ENCODE results near the gene TTL. TPM values are rescaled to one million over a fixed set of nuclear protein-coding genes. Genes with fewer than 3 reads are reported as not detected.
"Not testable (repeated sequence)": the region's sequence is repeated elsewhere in the genome, so short reads cannot be mapped to it uniquely, and the experiment has no call there.

The TTL gene
- total RNA-seq, 3 donors from 2014 or later = 26.7 to 31.4 (median 28.6) TPM

DNA sequence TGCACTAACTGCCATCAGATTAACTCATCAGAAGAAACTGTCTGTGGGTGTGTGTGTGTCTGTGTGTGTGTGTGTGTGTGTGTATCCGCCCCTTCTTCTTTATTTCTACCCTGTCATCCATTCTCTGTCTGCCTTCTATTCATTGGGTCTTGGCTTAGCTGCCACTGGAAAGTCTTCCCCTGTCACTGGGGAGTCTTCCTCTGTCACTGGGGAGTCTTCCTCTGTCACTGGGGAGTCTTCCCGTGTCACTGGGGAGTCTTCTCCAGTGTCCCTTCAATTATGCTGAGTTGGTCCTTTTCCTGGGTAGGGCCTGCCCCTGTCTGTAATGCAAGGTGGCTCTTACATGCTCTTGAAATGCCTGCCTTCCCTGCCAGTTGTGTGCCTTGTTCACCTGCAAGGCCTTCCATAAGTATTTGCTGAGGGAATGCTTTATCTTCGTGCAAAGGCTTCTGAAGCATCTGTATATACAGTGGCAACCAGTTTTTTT lies 41.4 kb downstream of the TTL start:
- no peaks in the 10 kb centered on the region for H3K4me1 Mint-ChIP-seq (ENCODE audit: low read depth)
- ATAC-seq (no peak), DNase-seq (no peak)
- H3K4me3 Mint-ChIP-seq = no peak overlapping the region
- no peaks in the 10 kb centered on the region for H3K27me3 Mint-ChIP-seq (ENCODE audit: low read depth)
- H3K36me3 Mint-ChIP-seq (ENCODE audit: insufficient read depth) = peaks cover 63% of the 10 kb centered on the region
- H3K9me3 Mint-ChIP-seq = no peaks in the 10 kb centered on the region

DNA sequence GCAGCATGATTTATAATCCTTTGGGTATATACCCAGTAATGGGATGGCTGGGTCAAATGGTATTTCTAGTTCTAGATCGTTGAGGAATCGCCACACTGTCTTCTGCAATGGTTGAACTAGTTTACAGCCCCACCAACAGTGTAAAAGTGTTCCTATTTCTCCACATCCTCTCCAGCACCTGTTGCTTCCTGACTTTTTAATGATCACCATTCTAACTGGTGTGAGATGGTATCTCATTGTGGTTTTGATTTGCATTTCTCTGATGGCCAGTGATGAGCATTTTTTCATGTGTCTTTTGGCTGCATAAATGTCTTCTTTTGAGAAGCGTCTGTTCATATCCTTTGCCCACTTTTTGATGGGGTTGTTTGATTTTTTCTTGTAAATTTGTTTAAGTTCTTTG lies 42.3 kb downstream of the TTL start:
- not testable (repeated sequence) for ATAC-seq; H3K4me1 Mint-ChIP-seq (ENCODE audit: low read depth); H3K27me3 Mint-ChIP-seq (ENCODE audit: low read depth); DNase-seq; H3K9me3 Mint-ChIP-seq; H3K4me3 Mint-ChIP-seq
- H3K36me3 Mint-ChIP-seq (ENCODE audit: insufficient read depth) = peaks cover 61% of the 10 kb centered on the region

DNA sequence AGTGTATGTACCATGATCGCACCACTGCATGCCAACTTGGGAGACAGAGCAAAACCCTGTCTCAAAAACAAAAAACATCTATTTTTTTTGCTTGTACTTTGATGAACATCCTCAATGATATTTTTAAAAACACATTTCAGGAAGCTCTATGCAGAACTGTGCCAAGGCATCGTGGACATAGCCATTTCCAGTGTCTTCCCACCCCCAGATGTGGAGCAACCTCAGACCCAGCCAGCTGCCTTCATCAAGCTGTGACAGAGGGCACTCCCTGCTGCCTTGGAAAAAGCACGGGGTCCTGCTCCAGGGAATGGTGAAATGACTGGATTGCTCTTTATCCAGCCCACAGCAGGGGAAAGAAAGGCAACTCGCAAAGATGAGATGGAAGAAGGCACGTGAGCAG lies 46.6 kb downstream of the TTL start:
- Mint-ChIP-seq H3K9me3 (no peaks in the 10 kb centered on the region), H3K36me3 (ENCODE audit: insufficient read depth) (peaks cover 40% of the 10 kb centered on the region), H3K27me3 (ENCODE audit: low read depth) (no peaks in the 10 kb centered on the region), H3K4me3 (no peak overlapping the region), H3K4me1 (ENCODE audit: low read depth) (no peaks in the 10 kb centered on the region)
- DNase-seq (no peak), ATAC-seq (no peak)

DNA sequence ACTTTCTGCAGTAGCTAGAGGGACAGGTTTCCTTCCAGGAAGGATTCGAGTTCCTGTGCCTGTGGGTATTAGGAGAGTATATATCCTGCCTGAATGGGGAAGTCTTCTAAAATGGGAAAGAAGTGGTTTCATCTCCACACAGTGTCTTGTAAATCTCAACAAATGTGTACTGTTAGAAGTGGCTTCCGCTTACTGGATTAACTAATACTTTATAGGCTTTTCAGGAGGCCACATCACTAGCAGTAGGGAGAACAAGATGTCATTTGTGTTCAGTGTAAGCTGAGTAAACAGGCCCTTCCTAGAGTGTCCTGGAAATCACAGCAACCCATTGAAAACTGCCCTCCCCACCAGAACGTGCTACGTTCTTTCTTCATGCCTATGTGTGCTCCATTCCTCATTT lies 47.8 kb downstream of the TTL start:
- H3K36me3 Mint-ChIP-seq (ENCODE audit: insufficient read depth) = peaks cover 33% of the 10 kb centered on the region
- no peaks in the 10 kb centered on the region for H3K9me3 Mint-ChIP-seq
- no peaks in the 10 kb centered on the region for H3K4me1 Mint-ChIP-seq (ENCODE audit: low read depth)
- DNase-seq (no peak), ATAC-seq (no peak)
- H3K27me3 Mint-ChIP-seq (ENCODE audit: low read depth) = no peaks in the 10 kb centered on the region
- H3K4me3 Mint-ChIP-seq = no peak overlapping the region

DNA sequence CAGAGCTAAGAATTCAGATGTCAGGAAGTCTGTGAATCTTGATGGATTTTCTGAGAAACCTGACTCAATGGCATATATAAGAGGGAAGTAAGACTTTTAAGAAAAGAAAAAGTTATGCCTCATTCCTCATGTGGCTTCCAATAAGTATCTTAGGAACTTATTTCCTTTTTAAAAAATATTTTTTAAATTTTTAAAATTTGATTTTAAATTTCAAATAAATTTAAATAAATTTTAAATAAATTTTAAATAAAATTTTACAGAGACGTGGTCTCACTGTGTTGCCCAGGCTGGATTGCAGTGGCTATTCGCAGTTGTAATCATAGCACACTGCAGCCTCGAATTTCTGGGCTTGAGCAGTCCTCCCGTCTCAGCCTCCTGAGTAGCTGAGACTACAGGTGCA lies 48.8 kb downstream of the TTL start:
- ATAC-seq (no peak), DNase-seq (no peak)
- Mint-ChIP-seq H3K27me3 (ENCODE audit: low read depth) (no peaks in the 10 kb centered on the region), H3K4me3 (no peak overlapping the region), H3K36me3 (ENCODE audit: insufficient read depth) (peaks cover 30% of the 10 kb centered on the region), H3K9me3 (no peaks in the 10 kb centered on the region), H3K4me1 (ENCODE audit: low read depth) (no peaks in the 10 kb centered on the region)

DNA sequence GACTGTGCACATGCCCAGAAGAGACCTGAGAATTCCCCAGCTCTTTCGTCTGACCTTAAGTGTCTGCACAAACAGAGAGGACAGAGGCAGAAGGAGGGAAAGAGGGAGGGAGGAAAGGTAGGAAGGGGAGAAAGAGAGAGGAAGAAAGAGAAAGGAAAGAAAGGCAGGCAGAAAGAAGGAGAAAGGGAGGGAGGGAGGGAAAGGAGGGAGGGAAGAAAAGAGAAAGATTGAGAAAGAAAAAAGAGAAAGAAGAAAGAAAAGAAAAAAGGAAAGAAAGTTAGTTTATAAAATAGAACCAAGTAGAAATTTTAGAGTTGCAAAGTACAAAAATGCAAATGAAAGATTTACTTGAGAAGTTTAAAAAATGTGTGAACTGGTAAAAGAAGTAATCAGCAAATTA lies 52.9 kb downstream of the TTL start:
- H3K9me3 Mint-ChIP-seq = no peaks in the 10 kb centered on the region
- no peak overlapping the region for H3K4me3 Mint-ChIP-seq
- ATAC-seq (no peak), DNase-seq (no peak)
- H3K4me1 Mint-ChIP-seq (ENCODE audit: low read depth) = no peaks in the 10 kb centered on the region
- no peaks in the 10 kb centered on the region for H3K27me3 Mint-ChIP-seq (ENCODE audit: low read depth)
- peaks cover 13% of the 10 kb centered on the region for H3K36me3 Mint-ChIP-seq (ENCODE audit: insufficient read depth)

DNA sequence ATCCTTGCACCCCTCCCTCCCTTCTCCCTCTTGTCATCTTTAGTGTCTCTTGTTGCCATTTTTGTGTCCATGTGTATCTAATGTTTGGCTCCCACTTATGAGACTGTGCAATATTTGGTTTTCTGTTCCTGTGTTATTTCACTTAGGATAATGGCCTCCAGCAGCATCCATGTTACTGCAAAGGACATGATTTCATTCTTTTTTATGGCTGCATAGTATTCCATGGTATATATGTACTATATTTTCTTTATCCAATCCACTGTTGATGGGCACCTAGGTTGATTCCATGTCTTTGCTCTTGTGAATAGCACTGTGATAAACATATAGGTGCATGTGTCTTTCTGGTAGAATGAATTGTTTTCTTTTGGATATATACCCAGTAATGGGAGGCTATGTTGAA lies 54.7 kb downstream of the TTL start:
- not testable (repeated sequence) for H3K4me1 Mint-ChIP-seq (ENCODE audit: low read depth); H3K36me3 Mint-ChIP-seq (ENCODE audit: insufficient read depth); DNase-seq; H3K9me3 Mint-ChIP-seq; H3K4me3 Mint-ChIP-seq; ATAC-seq; H3K27me3 Mint-ChIP-seq (ENCODE audit: low read depth)

DNA sequence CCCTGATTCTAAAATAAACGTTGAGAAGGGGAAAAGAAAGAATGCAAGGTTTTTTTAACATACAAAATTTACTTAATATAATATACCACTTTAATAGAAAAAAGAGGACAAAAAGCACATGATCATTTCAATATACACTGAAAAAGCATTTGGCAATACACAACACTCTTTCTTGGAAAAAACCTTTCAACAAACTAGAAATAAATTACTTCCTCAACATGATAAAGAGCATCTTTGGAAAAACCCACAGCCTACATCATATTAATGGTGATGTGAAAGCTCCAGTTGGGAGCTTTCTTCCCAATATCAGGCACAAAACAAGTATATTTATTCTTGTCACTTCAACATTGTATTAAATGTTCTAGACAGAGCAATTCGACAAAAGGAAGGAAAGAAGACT lies 57.4 kb downstream of the TTL start:
- no peaks in the 10 kb centered on the region for H3K9me3 Mint-ChIP-seq
- H3K4me1 Mint-ChIP-seq (ENCODE audit: low read depth) = peaks cover 6% of the 10 kb centered on the region
- ATAC-seq = no peak

DNA sequence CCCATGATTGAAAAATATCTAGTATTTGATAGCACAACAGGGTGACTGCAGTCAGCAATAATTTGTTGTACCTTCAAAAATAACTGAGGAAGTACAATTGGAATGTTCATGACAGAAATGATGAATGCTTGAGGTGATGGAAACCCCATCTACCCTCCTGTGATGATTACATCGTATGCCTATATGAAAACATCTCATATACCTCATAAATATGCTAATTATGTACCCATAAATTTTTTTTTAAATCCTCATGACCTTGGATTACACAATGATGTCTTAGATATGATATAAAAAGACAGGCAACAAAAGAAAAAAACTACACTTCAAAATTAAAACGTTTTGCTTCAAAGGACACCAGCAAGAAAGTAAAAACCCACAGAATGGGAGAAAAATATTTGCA lies 59.0 kb downstream of the TTL start:
- H3K4me1 Mint-ChIP-seq (ENCODE audit: low read depth) = peaks cover 10% of the 10 kb centered on the region
- DNase-seq = no peak
- no peaks in the 10 kb centered on the region for H3K9me3 Mint-ChIP-seq
- ATAC-seq = no peak
- H3K36me3 Mint-ChIP-seq (ENCODE audit: insufficient read depth) = no peaks in the 10 kb centered on the region
- no peak overlapping the region for H3K4me3 Mint-ChIP-seq
- no peaks in the 10 kb centered on the region for H3K27me3 Mint-ChIP-seq (ENCODE audit: low read depth)

More for the DNA sequence above, 57.4 kb downstream of the TTL start:
- Mint-ChIP-seq H3K27me3 (ENCODE audit: low read depth) (no peaks in the 10 kb centered on the region), H3K4me3 (no peak overlapping the region), H3K36me3 (ENCODE audit: insufficient read depth) (no peaks in the 10 kb centered on the region)
- no peak for DNase-seq

DNA sequence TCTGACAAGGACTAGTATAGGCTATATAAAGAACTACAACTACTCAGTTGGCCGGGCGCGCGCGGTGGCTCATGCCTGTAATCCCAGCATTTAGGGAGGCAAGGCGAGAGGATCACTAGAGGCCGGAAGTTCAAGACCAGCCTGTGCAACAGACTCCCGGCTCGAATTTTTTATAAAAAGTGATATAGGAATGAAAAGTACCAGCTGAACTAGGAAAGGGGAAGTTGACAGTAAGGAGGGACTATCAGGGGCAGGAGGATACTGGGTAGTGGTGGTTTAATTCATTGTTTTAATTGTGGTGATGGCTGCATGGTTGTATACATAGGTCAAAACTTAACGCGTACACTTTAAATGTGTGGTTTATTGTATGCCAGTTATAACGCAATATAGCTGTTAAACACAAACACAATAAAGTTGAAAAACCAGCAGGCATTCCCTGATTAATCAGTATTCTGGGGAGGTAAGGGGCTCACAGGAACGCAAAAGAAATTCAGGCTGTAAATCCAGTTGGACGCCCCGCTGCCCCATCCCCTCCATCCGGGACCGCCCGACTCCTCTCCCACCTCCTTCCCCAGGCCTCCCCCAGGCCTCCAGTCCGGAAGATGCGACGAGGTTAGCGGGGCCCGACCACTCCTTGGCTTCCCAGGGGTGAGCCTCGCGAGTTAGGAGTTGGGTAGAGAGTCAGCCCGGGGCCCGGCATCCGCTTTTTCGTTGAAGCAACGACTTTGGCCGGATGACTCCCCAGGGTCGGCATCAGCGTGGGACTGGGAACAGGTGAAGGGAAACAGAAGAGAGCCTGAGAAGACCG lies 59.6 kb downstream of the TTL start:
- ATAC-seq (peak; percentile 74 to 76), DNase-seq (peak; percentile 54)
- Mint-ChIP-seq H3K4me1 (ENCODE audit: low read depth) (peaks cover 10% of the 10 kb centered on the region), H3K4me3 (no peak overlapping the region), H3K27me3 (ENCODE audit: low read depth) (no peaks in the 10 kb centered on the region), H3K36me3 (ENCODE audit: insufficient read depth) (peaks cover 4% of the 10 kb centered on the region), H3K9me3 (no peaks in the 10 kb centered on the region)

DNA sequence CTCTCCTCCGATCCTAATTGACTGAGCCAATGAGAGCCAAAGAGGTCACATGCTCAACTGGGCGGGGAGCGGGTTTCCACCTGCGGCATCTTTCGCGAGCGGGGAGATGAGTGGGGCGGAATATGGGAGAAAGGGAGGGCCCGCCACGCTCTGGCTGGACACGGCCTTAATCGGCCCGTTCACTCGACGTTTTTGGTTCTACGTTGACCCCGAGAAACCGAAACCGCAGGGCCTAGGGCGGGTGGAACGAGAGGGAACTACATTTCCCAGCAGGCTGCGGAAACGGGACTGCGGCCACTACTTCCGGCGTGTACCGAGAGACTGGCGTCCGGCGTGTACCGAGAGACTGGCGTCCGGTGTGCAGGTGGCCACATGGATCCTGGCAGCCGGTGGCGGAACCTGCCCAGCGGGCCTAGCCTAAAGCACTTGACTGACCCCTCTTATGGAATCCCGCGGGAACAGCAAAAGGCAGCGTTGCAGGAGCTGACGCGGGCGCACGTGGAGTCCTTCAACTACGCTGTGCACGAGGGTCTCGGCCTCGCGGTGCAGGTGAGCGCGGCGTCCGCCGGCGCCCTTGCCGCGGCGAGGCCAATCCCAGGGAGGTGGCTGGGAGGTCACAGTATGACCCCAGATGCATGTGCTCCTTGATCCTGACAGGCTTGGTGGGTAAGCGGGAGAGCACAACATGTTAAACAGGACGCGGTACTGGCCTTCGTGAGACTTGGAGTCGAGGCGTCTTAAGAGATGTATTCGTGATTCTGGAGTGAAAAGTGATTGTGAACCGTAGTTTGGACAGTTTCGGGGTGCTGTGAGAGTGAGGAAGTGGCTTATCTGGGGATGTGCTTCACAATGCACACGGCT lies 60.4 kb downstream of the TTL start, which contains the start of gene POLR1B:
TSS of gene POLR1B (plus strand) at position 343 of the 861 bp plus-strand sequence. CDS start at position 373, 30 bp downstream.
- Mint-ChIP-seq H3K4me1 (ENCODE audit: low read depth) (peaks cover 10% of the 10 kb centered on the region), H3K4me3 (no peak within 1 kb of the TSS), H3K27me3 (ENCODE audit: low read depth) (no peaks in the 10 kb centered on the region), H3K9me3 (no peaks in the 10 kb centered on the region), H3K36me3 (ENCODE audit: insufficient read depth) (peaks cover 9% of the 10 kb centered on the region)
- DNase-seq (peak; percentile 64), ATAC-seq (peak; percentile 83 to 85)

DNA sequence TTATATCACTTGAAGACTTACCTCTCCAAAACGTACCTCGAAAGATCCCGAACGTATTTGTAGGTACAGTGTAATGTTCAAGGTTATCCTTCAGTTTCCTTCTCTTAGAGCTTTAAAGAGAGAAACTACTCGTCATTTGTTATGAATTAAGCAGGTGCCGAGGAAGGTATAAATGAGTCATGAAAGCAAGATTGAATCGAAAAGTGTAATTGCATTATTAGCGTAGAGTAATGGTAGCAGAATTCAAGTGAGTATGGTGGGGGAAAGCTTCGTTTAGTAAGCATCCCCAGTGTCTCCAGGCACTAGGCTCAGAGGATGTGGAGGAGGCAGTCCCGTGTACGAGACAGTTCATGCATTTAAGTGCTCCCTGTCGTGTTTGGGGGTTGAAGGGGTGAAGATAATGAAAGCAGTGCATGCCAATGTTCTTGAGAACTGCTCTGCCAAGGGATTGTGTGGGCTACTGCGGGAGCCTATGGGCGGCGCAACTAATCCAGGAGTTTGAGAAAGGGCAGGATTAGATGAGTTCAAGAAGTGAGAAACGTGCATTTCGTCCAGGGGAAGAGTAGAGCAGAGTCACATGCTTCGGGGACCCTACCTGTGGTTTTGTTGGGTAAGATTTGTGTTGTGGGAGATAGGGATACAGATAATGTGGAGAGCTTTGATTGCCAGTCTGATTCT lies 61.2 kb downstream of the TTL start:
- no peak for DNase-seq
- Mint-ChIP-seq H3K4me3 (no peak overlapping the region), H3K27me3 (ENCODE audit: low read depth) (no peaks in the 10 kb centered on the region), H3K9me3 (no peaks in the 10 kb centered on the region), H3K4me1 (ENCODE audit: low read depth) (peaks cover 10% of the 10 kb centered on the region), H3K36me3 (ENCODE audit: insufficient read depth) (peaks cover 16% of the 10 kb centered on the region)
- peak; percentile 44 to 53 for ATAC-seq

DNA sequence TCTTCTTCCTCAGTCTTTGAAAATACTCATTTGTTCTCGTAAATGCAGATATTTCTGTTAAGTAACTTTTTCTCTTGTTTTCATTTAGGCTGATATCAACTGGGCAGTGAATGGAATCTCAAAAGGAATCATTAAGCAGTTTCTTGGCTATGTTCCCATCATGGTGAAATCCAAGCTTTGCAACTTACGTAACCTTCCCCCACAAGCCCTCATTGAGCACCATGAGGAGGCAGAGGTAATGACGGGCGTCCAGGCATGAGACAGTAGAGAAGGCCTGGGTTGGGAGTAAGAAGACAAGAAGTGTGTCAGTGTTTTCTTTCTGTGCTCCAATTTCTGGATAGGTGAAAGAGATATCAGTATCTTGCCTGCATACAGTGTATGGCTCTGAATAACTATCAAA lies 65.4 kb downstream of the TTL start:
- Mint-ChIP-seq H3K4me3 (no peak overlapping the region), H3K4me1 (ENCODE audit: low read depth) (peaks cover 4% of the 10 kb centered on the region), H3K9me3 (no peaks in the 10 kb centered on the region), H3K27me3 (ENCODE audit: low read depth) (no peaks in the 10 kb centered on the region), H3K36me3 (ENCODE audit: insufficient read depth) (peaks cover 43% of the 10 kb centered on the region)
- ATAC-seq (no peak), DNase-seq (no peak)

DNA sequence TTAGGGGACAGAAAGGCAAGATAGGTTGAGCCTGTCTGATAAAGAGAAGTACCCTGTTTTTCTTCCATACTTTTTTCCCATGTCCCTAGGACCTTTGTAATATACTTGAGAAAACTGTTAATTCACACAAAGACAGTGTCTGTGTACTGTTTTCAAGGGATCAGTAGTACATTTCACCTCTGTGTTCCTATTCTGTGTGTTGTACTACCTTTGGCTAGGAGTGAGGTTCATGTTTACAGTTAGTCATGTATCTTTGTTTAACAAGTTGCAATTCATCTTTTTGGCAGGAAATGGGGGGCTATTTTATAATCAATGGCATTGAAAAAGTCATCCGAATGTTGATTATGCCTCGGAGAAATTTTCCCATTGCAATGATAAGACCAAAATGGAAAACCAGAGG lies 67.0 kb downstream of the TTL start:
- Mint-ChIP-seq H3K27me3 (ENCODE audit: low read depth) (no peaks in the 10 kb centered on the region), H3K9me3 (no peaks in the 10 kb centered on the region), H3K36me3 (ENCODE audit: insufficient read depth) (peaks cover 54% of the 10 kb centered on the region), H3K4me3 (no peak overlapping the region), H3K4me1 (ENCODE audit: low read depth) (peaks cover 4% of the 10 kb centered on the region)
- no peak for ATAC-seq
- DNase-seq = no peak

Measured in activated T-cell treated with anti-CD3 and anti-CD28 coated beads, Interleukin-2, amount 50 U/mL, for 4 hours (primary cell).